Liver (tissue), 3 donors: ENCODE results near the gene IGF1R.

Experiments
- CTCF ChIP-seq: fragments of 150-350 bp; IDR thresholded peaks from 2 replicates; pipeline ENCODE4 v1.5.1; 2017; ENCODE audit warnings: improper control_type of control experiment, low read depth, low read length; ENCODE audit not compliant: missing input control
- GABPA ChIP-seq, 2 donors: IDR thresholded peaks in 1 of 2; conservative IDR thresholded peaks in 1 of 2; 2 replicates each; pipeline ENCODE4 v1.6.1; 2016; ENCODE audit warnings: antibody characterized with exemption in 2 of 2, mild to moderate bottlenecking in 1 of 2, moderate library complexity in 1 of 2
- JUND ChIP-seq, 2 donors: IDR thresholded peaks; 2 replicates each; pipeline ENCODE4 v1.6.1; 2016; ENCODE audit warnings: antibody characterized with exemption in 2 of 2
- MAX ChIP-seq: IDR thresholded peaks from 2 replicates; pipeline ENCODE4 v1.6.1; 2016; ENCODE audit warnings: antibody characterized with exemption
- NR2F2 ChIP-seq: IDR thresholded peaks from 2 replicates; pipeline ENCODE4 v1.6.1; 2016; ENCODE audit warnings: antibody characterized with exemption
- RAD21 ChIP-seq, 2 donors: IDR thresholded peaks; 2 replicates each; pipeline ENCODE4 v1.6.1; 2016; ENCODE audit warnings: antibody characterized with exemption in 2 of 2, mild to moderate bottlenecking in 2 of 2
- REST ChIP-seq: IDR thresholded peaks from 2 replicates; pipeline ENCODE4 v1.6.1; 2016; ENCODE audit warnings: antibody characterized with exemption, mild to moderate bottlenecking
- RXRA ChIP-seq, 2 donors: IDR thresholded peaks; 2 replicates each; pipeline ENCODE4 v1.6.1; 2017 to 2018; ENCODE audit warnings: antibody characterized with exemption in 2 of 2, mild to moderate bottlenecking in 1 of 2
- SP1 ChIP-seq: IDR thresholded peaks from 2 replicates; pipeline ENCODE4 v1.6.1; 2018; ENCODE audit warnings: antibody characterized with exemption, mild to moderate bottlenecking
- TAF1 ChIP-seq: conservative IDR thresholded peaks from 2 replicates; pipeline ENCODE4 v1.6.1; 2016; ENCODE audit warnings: antibody characterized with exemption, mild to moderate bottlenecking
- donor health status: healthy.
- donor health status: healthy.

GRCh38 chr15:98684436-98684835 is 36.1 kb downstream of the IGF1R start:
- no peak for TF ChIP-seq CTCF
- no peak for TF ChIP-seq GABPA (IDR thresholded peaks at IDR 0.05 in 1 of 2, conservative IDR thresholded peaks at IDR 0.05 in 1 of 2)
- no peak for TF ChIP-seq RXRA (IDR thresholded peaks at IDR 0.05)
- TF ChIP-seq TAF1 = no peak
- no peak for TF ChIP-seq RAD21 (IDR thresholded peaks at IDR 0.05)
- TF ChIP-seq MAX = no peak
- TF ChIP-seq JUND (IDR thresholded peaks at IDR 0.05) = no peak
- TF ChIP-seq NR2F2 = no peak
- TF ChIP-seq REST = no peak
- TF ChIP-seq SP1 = no peak
